GOT3 (cell line): ENCODE data around the gene CDH13.

ENCODE experiments used
- DNase-seq: peaks from one replicate; lab custom pipeline; 2025; ENCODE audit warnings: mixed read lengths; lab: John Stamatoyannopoulos, UW

Gene CDH13

DNA sequence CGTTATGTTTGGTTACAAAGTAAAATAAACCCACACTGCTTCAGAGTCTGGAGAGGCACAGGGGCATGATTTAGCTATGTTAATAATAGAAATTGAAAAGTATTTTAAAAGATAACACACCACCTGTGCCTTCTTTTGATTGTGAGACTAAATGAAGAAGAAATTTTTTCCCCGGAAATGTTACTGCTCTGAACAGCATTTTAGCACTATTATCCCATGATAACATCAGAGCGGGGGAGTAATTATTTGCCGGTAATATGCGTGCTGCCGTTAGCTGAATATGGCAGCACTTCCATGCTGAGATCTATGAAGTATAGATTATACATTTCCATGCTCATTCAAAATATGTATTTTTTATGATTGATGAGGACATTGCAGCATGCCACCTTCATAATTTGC lies 680.8 kb downstream of the CDH13 start:
- DNase-seq = no peak

DNA sequence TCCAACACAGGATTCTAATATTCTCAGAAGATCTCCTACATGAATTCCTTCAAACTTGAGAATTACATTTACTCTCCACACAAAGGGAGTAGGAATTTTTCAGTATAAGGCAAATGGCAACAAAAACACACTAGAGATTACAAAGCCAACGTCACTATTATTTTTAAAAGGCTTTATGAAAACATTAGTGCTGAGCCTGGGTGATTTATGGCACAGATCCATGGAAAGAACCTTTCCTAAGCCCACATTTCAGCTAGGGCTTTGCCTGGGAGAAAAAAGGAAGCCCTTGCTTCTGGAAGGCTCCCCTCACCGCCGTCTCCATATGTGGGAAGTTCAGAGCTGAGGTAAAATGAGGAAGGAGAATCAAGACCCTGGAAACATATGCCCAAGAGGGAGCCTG lies 681.6 kb downstream of the CDH13 start:
- no peak for DNase-seq

DNA sequence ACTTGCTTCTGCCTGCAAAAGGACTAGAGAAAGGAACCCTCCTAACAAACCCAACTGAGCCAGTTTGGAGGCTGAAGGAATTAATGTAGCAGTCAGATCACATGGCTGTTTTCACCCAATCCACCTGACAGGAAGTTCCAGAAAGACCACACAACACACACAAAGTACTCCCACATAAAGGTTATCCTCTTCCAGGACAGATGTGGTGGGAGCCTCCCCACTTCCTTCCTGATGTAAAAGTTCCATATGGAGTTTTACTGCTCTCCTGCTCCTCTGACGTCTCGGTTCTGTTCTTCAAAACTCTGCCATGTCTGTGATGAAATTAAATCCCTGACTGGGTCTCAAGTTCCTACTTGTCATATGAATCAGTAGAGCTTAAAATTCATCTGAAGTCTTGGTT lies 684.0 kb downstream of the CDH13 start:
- DNase-seq = no peak

DNA sequence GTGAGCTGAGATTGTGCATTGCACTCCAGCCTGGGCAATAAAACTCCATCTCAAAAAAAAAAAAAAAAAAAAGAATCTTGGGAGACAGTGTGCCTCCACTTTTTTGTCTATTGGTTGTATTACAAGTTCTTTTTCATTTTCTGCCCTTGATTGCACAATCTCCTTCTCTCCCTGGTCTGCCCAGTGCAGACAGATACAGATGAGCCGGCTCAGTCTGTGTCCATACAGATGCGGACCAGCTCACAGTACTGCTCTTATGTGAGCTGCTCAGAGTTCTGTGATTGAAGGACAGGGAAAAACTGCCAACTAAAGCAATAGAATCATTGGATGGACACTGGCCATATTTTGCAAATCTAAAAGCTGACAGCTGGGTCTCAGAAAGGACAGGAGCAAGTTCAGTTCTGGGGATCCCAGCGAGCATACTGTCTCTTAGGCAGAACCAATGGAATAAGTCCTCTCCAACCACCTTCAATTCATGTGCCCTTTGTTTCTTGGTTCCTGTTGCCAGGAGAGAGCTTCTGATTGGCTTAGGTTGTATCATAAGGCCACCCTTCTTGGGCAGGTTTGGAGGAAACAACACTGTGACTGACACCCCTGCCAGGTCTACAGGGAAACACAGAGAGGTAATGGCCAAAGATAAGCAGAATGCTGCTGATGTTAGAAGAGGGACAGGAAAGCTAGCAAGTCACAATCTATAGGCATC lies 685.4 kb downstream of the CDH13 start:
- DNase-seq = no peak

DNA sequence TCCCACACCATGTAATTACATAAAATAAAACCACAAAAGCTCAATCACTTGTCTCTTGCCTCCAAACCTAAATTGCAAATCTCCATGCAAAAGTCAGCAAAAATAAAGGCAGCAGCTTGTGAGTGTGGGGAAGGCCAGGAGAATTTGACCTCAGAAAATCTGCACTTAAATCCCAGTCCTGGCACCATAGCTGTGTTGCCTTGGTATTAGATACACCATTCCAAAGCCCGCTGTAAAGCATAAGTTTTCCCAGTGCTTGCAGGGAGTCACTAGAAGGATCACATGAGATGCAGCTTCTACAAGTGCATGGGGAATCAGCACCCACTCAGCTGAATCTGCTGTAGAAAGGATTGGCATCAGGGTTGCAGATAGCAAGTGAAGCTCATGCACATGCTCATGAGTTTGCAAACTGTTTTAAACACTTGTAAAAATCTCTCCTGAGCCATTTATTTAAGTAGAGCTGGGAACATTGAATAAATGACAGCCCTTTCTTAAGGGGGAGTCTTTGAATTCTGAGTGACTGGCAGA lies 686.0 kb downstream of the CDH13 start:
- no peak for DNase-seq

GRCh38 chr16:83315271-83315670 lies 688.5 kb downstream of the CDH13 start:
- no peak for DNase-seq

DNA sequence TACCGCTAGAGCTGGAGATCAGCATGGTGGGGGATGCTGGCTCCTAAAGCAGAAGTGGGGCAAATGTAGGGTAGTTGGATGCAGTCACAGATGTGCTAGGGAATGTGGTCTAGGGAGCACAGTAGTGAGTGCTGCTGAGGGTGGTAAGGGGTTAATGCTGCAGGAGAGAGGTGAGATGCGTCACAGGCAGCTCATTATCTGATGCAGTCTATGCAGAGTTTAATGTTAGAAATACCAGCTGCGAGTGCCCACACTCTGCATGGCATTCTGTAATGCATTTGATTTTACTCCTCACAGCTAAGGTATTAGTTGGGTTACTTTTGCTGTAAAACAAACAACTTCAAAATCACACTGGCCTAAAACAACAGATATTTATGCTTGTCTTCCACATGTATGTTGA lies 689.7 kb downstream of the CDH13 start:
- no peak for DNase-seq

- DNase-seq = no peak
Observed at GRCh38 chr16:83318390-83318789, 691.6 kb downstream of the CDH13 start.

DNA sequence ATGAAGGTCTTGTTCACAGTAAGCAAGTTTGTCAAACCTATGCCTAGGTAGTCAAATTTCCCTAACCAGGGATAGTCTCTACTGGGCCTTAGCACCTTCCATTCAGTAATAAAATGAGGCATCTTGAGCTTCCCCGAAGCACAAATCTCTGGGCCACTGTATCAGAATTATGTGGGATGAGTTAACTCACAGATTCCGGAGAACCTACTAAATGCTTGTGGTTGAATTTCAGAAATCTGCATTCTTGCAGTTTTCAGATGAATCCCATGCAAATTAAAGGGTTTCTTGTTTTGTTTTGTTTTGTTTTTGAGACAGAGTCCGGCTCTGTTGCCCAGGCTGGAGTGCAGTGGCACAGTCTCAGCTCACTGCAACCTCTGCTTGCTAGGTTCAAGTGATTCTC lies 702.2 kb downstream of the CDH13 start:
- no peak for DNase-seq

DNA sequence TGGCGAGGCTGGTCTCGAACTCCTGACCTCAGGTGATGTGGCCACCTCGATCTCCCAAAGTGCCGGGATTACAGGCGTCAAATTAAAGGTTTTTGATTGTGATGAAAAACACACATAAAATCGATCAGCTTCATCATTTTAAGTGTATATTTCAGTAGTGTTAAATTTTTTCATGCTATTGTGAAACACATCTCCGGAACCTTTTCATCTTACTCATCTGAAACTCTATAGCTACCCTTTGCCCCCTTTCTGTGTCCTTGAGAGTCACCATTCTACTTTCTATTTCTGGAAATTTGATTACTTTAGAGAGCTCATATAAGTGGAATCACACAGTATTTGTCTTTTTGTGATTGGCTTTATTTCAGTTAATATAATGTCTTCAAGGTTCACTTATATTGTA lies 702.7 kb downstream of the CDH13 start:
- no peak for DNase-seq

GRCh38 chr16:83330251-83330650 lies 703.5 kb downstream of the CDH13 start:
- no peak for DNase-seq

DNA sequence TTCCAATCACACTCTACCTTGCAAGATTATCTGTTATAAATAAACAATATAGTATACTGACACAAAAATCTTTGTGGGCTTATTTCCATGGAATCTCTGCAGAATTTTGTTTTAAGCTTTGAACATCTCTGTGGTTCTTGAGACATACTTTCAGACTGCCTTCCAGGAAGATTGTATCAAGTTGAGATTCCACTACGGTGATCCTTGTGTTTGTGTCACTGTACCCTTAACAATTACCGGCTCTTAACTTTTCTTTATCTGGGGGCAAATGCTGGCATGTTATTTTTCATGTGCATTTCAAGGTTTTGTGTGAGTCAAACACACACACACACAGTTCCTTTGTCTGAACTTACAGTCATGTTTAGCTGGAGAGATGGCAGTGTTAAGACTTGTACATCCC lies 708.3 kb downstream of the CDH13 start:
- DNase-seq = no peak

DNA sequence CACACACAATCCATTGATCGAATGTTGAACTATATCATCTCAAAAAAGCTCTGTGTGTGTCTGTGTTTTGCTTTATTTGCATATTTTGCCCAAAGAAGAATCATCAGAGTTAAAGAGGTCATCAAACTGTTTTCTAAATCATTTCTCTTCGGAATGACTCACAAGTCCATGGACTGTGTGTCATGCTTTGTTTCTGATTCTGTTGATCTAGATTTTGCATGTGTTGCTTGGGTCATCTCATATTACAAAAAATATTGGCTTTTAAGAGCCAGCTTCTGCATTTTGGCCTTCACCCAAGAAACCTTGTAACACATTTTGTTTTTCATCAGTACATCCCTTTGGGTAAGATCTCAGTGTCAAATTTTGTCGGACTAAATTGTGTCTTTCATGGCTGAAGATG lies 709.8 kb downstream of the CDH13 start:
- DNase-seq = no peak

- DNase-seq = no peak
Observed at GRCh38 chr16:83338138-83338537, 711.4 kb downstream of the CDH13 start.

DNA sequence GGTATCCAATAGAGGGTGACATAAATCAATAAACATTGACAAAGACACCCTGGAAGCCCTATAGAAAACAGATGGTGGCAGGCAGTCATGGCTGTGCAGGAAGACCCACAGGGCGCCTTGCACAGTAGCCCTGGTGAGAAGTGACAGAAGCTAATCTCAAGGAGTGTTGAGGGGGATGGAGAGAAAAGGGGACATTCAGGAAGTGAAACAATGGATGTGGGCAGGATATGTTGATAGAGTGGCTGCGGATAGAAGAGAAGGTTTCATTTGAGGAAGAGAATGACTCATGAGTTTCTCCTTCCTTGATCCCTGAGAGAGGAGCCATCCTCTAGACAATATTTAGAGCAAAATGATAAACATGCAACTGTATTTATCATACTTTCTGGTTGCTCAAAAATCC lies 712.2 kb downstream of the CDH13 start:
- DNase-seq = no peak

DNA sequence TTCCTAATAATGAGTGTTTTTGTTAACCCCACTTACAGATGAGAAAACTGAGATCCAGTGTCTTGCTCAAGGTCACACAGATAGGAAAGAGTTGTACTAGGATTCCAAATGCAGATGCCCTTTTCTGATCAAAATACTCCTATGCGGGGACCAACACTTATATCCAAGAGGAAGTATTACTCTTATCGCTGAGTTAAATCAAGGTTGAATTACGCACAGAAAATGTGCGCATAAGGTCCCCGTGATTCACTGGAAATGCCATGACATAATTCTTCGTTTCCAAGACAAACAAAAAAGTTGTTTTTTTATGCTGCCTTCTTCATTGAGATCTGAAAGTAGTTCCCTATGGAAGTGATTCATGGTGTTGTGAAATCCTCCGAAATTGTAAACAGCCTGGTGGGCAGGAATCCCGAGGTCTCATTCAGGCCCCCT lies 717.2 kb downstream of the CDH13 start:
- no peak for DNase-seq

DNA sequence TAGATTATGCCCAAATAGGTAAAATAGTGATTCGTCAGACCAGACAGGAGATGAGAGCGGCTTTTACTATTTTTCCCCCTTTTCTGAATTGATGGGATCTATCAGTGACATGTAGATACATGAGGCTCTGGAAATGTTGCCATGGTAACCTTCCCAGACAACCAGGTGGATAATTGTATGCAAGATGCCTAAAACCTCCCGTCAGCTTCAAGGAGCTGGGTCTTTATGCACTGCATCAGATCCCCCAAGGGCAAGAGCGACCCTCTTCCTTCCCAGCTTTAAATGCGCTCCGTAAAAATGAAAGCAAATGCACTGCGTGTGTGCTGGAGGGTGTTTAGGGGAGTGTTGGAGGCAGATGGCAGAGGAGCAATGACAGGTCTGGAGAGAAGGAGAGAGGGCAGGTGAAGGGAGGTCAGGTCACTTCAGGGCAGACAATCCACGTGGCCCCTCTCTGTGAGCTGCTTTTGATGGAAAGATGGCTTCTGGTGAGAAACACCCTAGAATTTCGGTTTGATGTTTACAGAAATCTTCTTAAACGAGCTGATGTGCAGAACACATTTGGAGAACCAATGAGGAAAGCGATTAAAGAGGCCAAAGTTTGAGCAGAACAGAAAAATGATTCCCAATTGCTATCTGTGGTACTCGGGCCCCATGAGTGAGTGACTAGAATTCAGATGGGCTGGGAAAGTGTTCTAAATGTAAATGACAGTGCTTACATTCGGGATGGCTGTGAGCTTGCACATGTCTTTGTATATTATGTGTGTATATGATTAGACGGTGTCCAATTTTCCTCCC lies 719.3 kb downstream of the CDH13 start:
- DNase-seq = no peak

GRCh38 chr16:83348991-83349390 lies 722.2 kb downstream of the CDH13 start:
- no peak for DNase-seq

- DNase-seq = no peak
Observed at GRCh38 chr16:83350481-83350880, 723.7 kb downstream of the CDH13 start.

- DNase-seq = no peak
Observed at GRCh38 chr16:83351846-83352245, 725.1 kb downstream of the CDH13 start.

- DNase-seq = no peak
Observed at GRCh38 chr16:83353241-83353640, 726.5 kb downstream of the CDH13 start.

DNA sequence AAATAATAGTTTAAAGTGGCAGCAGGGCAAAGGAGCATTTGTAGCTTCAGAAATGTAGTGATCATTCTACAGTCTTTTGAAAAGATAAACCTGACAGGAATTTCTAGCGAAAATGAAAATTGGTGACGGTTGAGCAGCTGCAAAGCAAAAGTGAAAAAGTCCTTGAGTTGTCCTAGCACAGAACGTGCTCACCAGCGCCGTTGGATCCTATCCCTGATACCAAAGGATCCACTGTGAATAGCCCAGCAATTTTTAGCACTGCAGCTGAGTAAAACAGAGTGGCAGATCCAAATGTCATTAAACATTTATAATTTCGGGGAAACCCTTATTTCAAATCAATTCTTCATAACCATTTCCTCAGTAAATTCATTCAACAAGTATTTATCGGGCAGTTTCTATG lies 727.2 kb downstream of the CDH13 start:
- DNase-seq = no peak

DNA sequence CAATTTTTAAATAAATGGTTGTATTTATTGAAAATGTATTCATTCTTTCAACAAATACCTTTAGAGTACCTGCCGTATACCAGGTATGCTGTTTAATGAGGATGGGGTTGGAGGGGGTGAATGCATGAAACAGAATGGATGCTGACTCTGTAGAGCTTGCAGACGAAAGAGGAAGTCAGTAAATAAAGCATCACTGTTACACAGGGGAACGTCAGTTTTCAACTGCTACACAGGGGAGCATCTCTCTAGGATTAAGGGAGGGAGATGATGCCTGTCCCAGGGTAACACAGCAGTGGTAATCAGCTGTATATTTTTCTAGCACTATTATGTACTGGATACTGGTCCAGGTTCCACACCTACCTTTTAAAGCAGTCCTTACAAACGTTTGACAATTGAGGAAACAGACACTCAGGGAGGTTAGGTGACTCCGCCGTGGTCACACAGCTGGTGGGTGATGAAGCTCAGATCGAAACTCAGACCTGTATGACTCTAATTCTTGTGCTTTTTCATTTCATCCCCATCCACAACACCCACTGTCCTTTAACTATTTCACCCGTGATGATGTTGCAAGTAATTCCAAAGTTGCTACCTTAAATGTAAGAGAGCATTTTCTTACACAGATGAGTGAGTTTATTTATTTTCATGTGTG lies 728.9 kb downstream of the CDH13 start:
- DNase-seq = no peak
